Type B pancreatic cell (in vitro differentiated cells): ENCODE results near the gene PLN. TPM values are rescaled to one million over a fixed set of nuclear protein-coding genes. Genes with fewer than 3 reads are reported as not detected.

Source experiments
- DNase-seq: peaks from one replicate; pipeline ENCODE4 v3.0.0; 2021; ENCODE audit warnings: mixed read lengths; ENCODE audit not compliant: unreplicated experiment; ENCODE audit errors: extremely low spot score
- H3K27ac Mint-ChIP-seq: 2 replicates; pipeline ENCODE4 v1.8.0; 2021; ENCODE audit warnings: mild to moderate bottlenecking, mixed read lengths
- H3K27me3 Mint-ChIP-seq: 2 replicates; pipeline ENCODE4 v1.8.0; 2021; ENCODE audit warnings: mixed read lengths
- H3K36me3 Mint-ChIP-seq: 2 replicates; pipeline ENCODE4 v1.8.0; 2021; ENCODE audit warnings: mixed read lengths
- H3K4me1 Mint-ChIP-seq: one replicate; pipeline ENCODE4 v1.8.0; 2021; ENCODE audit warnings: mixed read lengths; ENCODE audit not compliant: unreplicated experiment
- H3K4me3 Mint-ChIP-seq: 2 replicates; pipeline ENCODE4 v1.8.0; 2021; ENCODE audit warnings: mild to moderate bottlenecking, mixed read lengths
- H3K9me3 Mint-ChIP-seq: 2 replicates; pipeline ENCODE4 v1.8.0; 2021; ENCODE audit warnings: mixed read lengths
- total RNA-seq: library from RNA; stranded (reverse); gene quantifications from 2 replicates; pipeline ENCODE4 v1.2.1, GENCODE V29; 2021; ENCODE audit warnings: low replicate concordance
- TF ChIP-seq, protein P1 (sequence below): fragments of 200-600 bp; sonication (generic); conservative IDR thresholded peaks from 2 replicates; pipeline ENCODE4 v1.5.0; 2021; ENCODE audit warnings: antibody characterized with exemption, mild to moderate bottlenecking

The PLN gene
- total RNA-seq, 1 donor from 2014 or later = 0.24 TPM

DNA sequence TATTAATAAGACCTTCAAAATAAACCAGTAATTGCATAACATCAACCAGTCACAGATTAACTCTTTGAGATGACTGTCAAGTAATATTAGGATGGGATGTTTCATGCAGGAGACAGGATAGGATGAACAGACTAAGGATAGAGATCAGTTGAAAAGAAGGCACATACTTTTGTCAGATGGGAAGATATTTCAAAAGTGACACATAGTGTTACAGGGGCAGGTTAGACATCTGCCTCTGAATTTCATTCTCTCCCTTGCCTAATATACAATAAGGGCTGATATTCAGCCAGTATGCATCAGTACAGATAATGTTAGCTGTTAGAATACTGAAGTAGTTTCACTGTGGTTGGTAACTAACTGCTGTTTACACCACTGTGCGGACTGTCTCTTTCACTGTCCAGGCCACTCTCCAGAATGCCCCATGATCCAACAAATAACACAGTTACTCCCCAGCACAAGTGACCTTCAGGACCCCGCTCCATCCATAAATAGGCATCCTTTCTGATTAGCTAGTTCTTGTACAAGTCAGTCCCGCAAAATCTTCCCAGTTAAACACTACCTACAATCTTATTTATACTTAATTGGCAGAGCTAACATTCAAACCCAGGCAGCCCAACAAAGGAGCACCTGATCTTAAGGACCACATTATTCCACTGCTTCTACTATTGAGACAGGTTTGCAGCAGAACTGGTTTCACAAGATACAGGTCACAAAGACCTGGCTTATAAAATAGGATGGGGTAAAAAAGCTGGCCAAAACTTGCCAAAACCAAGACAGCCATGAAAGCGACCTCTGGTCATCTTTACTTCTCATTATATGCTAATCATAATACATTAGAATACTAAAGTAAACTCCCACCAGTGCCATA lies 21.9 kb upstream of the PLN start:
- Mint-ChIP-seq H3K27ac (no peak overlapping the region), H3K4me3 (no peak overlapping the region), H3K4me1 (peaks cover 5% of the 10 kb centered on the region), H3K36me3 (peaks cover 4% of the 10 kb centered on the region), H3K27me3 (no peaks in the 10 kb centered on the region), H3K9me3 (peaks cover 7% of the 10 kb centered on the region)
- TF ChIP-seq, protein P1, sequence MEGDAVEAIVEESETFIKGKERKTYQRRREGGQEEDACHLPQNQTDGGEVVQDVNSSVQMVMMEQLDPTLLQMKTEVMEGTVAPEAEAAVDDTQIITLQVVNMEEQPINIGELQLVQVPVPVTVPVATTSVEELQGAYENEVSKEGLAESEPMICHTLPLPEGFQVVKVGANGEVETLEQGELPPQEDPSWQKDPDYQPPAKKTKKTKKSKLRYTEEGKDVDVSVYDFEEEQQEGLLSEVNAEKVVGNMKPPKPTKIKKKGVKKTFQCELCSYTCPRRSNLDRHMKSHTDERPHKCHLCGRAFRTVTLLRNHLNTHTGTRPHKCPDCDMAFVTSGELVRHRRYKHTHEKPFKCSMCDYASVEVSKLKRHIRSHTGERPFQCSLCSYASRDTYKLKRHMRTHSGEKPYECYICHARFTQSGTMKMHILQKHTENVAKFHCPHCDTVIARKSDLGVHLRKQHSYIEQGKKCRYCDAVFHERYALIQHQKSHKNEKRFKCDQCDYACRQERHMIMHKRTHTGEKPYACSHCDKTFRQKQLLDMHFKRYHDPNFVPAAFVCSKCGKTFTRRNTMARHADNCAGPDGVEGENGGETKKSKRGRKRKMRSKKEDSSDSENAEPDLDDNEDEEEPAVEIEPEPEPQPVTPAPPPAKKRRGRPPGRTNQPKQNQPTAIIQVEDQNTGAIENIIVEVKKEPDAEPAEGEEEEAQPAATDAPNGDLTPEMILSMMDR = no peak
- DNase-seq = no peak

DNA sequence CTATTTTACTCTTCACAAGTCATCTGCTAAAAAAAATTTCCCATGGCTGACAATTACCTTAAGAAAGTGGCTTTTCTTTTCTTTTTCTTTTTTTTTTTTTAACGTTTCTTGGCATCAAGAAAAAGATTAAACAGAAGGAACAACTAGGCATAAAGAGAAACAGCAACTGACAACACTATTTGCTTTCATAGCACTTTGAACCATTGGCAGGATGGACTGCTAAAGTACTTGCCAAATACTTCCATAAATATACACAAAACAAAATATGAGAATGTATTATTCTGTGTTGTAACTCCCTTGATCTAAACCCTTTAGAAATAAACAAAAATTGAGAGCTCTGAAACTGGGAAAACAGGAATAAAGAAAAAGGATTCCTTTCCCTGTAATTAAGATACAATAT lies 20.0 kb upstream of the PLN start:
- Mint-ChIP-seq H3K27ac (no peak overlapping the region), H3K9me3 (peaks cover 7% of the 10 kb centered on the region), H3K27me3 (no peaks in the 10 kb centered on the region), H3K4me3 (no peak overlapping the region), H3K36me3 (peaks cover 4% of the 10 kb centered on the region), H3K4me1 (peaks cover 5% of the 10 kb centered on the region)
- TF ChIP-seq, protein P1 = no peak
- no peak for DNase-seq

DNA sequence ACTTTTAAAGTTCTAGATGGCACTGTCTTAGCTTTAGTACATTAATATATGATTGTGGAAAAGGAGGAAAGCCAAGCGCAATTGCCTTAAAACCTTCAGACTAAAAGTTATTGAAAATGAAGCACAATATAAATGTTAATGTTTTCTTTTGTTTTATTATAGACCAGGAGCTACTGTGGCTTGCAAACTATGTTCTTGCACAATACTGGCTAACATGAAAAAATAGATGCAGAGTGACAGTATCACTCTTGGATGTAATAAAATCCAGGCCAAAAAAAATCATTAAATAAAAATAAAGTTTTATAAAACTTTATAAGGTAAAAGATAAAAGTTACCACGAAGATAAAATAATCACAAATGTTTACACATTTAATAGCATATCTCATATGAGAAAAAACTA lies 18.3 kb upstream of the PLN start:
- Mint-ChIP-seq H3K36me3 (no peaks in the 10 kb centered on the region), H3K27me3 (no peaks in the 10 kb centered on the region), H3K9me3 (peaks cover 7% of the 10 kb centered on the region), H3K4me1 (peaks cover 5% of the 10 kb centered on the region), H3K27ac (no peak overlapping the region), H3K4me3 (no peak overlapping the region)
- DNase-seq = no peak
- TF ChIP-seq, protein P1 = no peak

DNA sequence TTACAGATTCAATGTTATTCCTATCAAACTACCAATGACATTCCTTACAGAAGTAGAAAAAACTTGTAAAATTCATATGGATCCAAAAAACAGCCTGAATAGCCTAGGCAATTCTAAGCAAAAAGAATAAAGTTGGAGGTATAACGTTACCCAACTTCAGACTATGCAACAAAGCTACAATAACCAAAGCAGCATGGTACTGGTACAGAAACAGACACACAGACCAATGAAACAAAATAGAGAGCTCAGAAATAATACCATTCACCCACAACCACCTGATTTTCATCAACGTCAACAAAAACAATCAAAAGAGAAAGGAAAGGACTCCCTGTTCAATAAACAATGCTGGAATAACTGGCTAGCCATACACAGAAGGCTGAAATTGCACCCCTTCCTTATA lies 17.2 kb upstream of the PLN start:
- H3K9me3 Mint-ChIP-seq = peaks cover 7% of the 10 kb centered on the region
- no peak for DNase-seq
- TF ChIP-seq, protein P1 = no peak
- no peaks in the 10 kb centered on the region for H3K27me3 Mint-ChIP-seq
- H3K27ac Mint-ChIP-seq = no peak overlapping the region
- no peak overlapping the region for H3K4me3 Mint-ChIP-seq
- H3K36me3 Mint-ChIP-seq = no peaks in the 10 kb centered on the region
- peaks cover 5% of the 10 kb centered on the region for H3K4me1 Mint-ChIP-seq

DNA sequence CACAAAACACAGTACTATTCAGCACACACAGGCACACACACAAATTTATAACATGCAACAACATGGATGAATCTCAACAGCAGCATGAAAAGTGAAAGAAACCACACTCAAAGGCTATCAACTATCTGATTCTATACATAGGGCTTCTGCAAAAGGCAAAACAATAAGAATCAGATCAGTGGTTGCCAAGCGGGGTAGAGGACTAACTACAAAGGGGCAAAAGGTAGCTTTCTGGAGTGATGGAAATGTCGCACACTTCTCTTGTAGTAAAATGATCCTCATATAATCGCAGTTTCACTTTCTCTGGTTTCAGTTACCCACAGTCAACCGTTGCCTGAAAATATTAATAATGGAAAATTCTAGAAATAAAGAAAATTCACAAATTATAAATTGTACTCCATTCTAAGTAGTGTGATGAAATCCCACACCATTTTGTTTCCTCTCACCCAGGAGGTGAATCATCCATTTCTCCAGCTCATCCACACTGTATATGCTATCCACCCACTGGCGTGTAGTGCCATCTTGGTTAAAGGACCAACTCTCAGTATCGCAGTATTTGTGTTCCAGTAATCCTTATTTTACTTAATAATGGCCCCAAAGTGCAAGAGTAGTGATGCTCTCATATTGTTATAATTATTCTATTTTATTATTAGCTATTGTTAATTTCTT lies 12.8 kb upstream of the PLN start:
- no peak overlapping the region for H3K27ac Mint-ChIP-seq
- no peak overlapping the region for H3K4me3 Mint-ChIP-seq
- DNase-seq = no peak
- H3K4me1 Mint-ChIP-seq = peaks cover 7% of the 10 kb centered on the region
- H3K36me3 Mint-ChIP-seq = no peaks in the 10 kb centered on the region
- TF ChIP-seq, protein P1 = no peak
- no peaks in the 10 kb centered on the region for H3K27me3 Mint-ChIP-seq
- peaks cover 7% of the 10 kb centered on the region for H3K9me3 Mint-ChIP-seq
